ENCODE measurements around the gene HNRNPH2.
A peak's percentile ranks its signal among the peaks of the same experiment; 100 is the strongest.

HNRNPH2 gene

GRCh38 chrX:101407748-101408531 lies at the start of gene HNRNPH2, which contains the start of gene GLA:
HNRNPH2 (plus strand) TSS chrX:101408222; CDS start chrX:101411989, 3,767 bp downstream.
GLA (minus strand) TSS chrX:101407925; CDS start chrX:101407903, 22 bp downstream.
- Histone ChIP-seq H3K36me3 (ENCODE audit: insufficient read depth, low read length) (no peaks in the 10 kb centered on the region), H3K9me3 (ENCODE audit: control insufficient read depth, insufficient read depth, low read length) (no peaks in the 10 kb centered on the region), H3K4me1 (ENCODE audit: insufficient read depth, low read length) (no peaks in the 10 kb centered on the region; the same call in 1 of the 2 replicates), H3K9ac (ENCODE audit: low read depth, low read length) (peak within 1 kb of the TSS; percentile 88)

GRCh38 chrX:101359966-101360365 lies 48.1 kb upstream of the HNRNPH2 start:
- Histone ChIP-seq H3K9me3 (ENCODE audit: control insufficient read depth, insufficient read depth, low read length) (no peaks in the 10 kb centered on the region), H3K9ac (ENCODE audit: low read depth, low read length) (no peak overlapping the region), H3K4me1 (ENCODE audit: insufficient read depth, low read length) (no peaks in the 10 kb centered on the region), H3K36me3 (ENCODE audit: insufficient read depth, low read length) (no peaks in the 10 kb centered on the region)

- H3K9me3 ChIP-seq (ENCODE audit: control insufficient read depth, insufficient read depth, low read length): no peaks in the 10 kb centered on the region
- H3K4me1 ChIP-seq (ENCODE audit: insufficient read depth, low read length): no peaks in the 10 kb centered on the region
- no peaks in the 10 kb centered on the region for H3K36me3 ChIP-seq (ENCODE audit: insufficient read depth, low read length)
- H3K9ac ChIP-seq (ENCODE audit: low read depth, low read length): no peak overlapping the region
These were observed 47.6 kb upstream of the HNRNPH2 start for GRCh38 chrX:101360390-101360789.

- H3K4me1 ChIP-seq (ENCODE audit: insufficient read depth, low read length): no peaks in the 10 kb centered on the region
- H3K36me3 ChIP-seq (ENCODE audit: insufficient read depth, low read length): no peaks in the 10 kb centered on the region
- no peaks in the 10 kb centered on the region for H3K9me3 ChIP-seq (ENCODE audit: control insufficient read depth, insufficient read depth, low read length)
- H3K9ac ChIP-seq (ENCODE audit: low read depth, low read length): no peak overlapping the region
These were observed 45.9 kb upstream of the HNRNPH2 start for GRCh38 chrX:101362116-101362515.

GRCh38 chrX:101362757-101363156 lies 45.3 kb upstream of the HNRNPH2 start:
- Histone ChIP-seq H3K36me3 (ENCODE audit: insufficient read depth, low read length) (no peaks in the 10 kb centered on the region), H3K4me1 (ENCODE audit: insufficient read depth, low read length) (no peaks in the 10 kb centered on the region), H3K9ac (ENCODE audit: low read depth, low read length) (no peak overlapping the region), H3K9me3 (ENCODE audit: control insufficient read depth, insufficient read depth, low read length) (no peaks in the 10 kb centered on the region)

- no peaks in the 10 kb centered on the region for H3K4me1 ChIP-seq (ENCODE audit: insufficient read depth, low read length)
- no peaks in the 10 kb centered on the region for H3K36me3 ChIP-seq (ENCODE audit: insufficient read depth, low read length)
- H3K9me3 ChIP-seq (ENCODE audit: control insufficient read depth, insufficient read depth, low read length): no peaks in the 10 kb centered on the region
- H3K9ac ChIP-seq (ENCODE audit: low read depth, low read length): no peak overlapping the region
These were observed 42.7 kb upstream of the HNRNPH2 start for GRCh38 chrX:101365301-101365795.

GRCh38 chrX:101368800-101369199 lies 39.2 kb upstream of the HNRNPH2 start:
- Histone ChIP-seq H3K4me1 (ENCODE audit: insufficient read depth, low read length) (no peaks in the 10 kb centered on the region), H3K9ac (ENCODE audit: low read depth, low read length) (no peak overlapping the region), H3K9me3 (ENCODE audit: control insufficient read depth, insufficient read depth, low read length) (no peaks in the 10 kb centered on the region), H3K36me3 (ENCODE audit: insufficient read depth, low read length) (no peaks in the 10 kb centered on the region)

GRCh38 chrX:101369687-101370086 lies 38.3 kb upstream of the HNRNPH2 start:
- H3K36me3 ChIP-seq (ENCODE audit: insufficient read depth, low read length): no peaks in the 10 kb centered on the region
- H3K9ac ChIP-seq (ENCODE audit: low read depth, low read length): no peak overlapping the region
- H3K9me3 ChIP-seq (ENCODE audit: control insufficient read depth, insufficient read depth, low read length): no peaks in the 10 kb centered on the region
- no peaks in the 10 kb centered on the region for H3K4me1 ChIP-seq (ENCODE audit: insufficient read depth, low read length)

- H3K9ac ChIP-seq (ENCODE audit: low read depth, low read length): no peak overlapping the region
- H3K36me3 ChIP-seq (ENCODE audit: insufficient read depth, low read length): no peaks in the 10 kb centered on the region
- no peaks in the 10 kb centered on the region for H3K4me1 ChIP-seq (ENCODE audit: insufficient read depth, low read length)
- no peaks in the 10 kb centered on the region for H3K9me3 ChIP-seq (ENCODE audit: control insufficient read depth, insufficient read depth, low read length)
These were observed 37.0 kb upstream of the HNRNPH2 start for GRCh38 chrX:101370888-101371504.

- H3K9me3 ChIP-seq (ENCODE audit: control insufficient read depth, insufficient read depth, low read length): no peaks in the 10 kb centered on the region
- no peak overlapping the region for H3K9ac ChIP-seq (ENCODE audit: low read depth, low read length)
- H3K36me3 ChIP-seq (ENCODE audit: insufficient read depth, low read length): no peaks in the 10 kb centered on the region
- H3K4me1 ChIP-seq (ENCODE audit: insufficient read depth, low read length): no peaks in the 10 kb centered on the region
These were observed 30.5 kb upstream of the HNRNPH2 start for GRCh38 chrX:101377547-101377946.

GRCh38 chrX:101383679-101384205 lies 24.3 kb upstream of the HNRNPH2 start:
- Histone ChIP-seq H3K4me1 (ENCODE audit: insufficient read depth, low read length) (peaks cover 4% of the 10 kb centered on the region; the same call in 1 of the 2 replicates), H3K36me3 (ENCODE audit: insufficient read depth, low read length) (no peaks in the 10 kb centered on the region), H3K9ac (ENCODE audit: low read depth, low read length) (no peak overlapping the region), H3K9me3 (ENCODE audit: control insufficient read depth, insufficient read depth, low read length) (no peaks in the 10 kb centered on the region)

GRCh38 chrX:101385026-101385684 lies 22.9 kb upstream of the HNRNPH2 start:
- peaks cover 4% of the 10 kb centered on the region; the same call in 1 of the 2 replicates for H3K4me1 ChIP-seq (ENCODE audit: insufficient read depth, low read length)
- no peaks in the 10 kb centered on the region for H3K9me3 ChIP-seq (ENCODE audit: control insufficient read depth, insufficient read depth, low read length)
- no peak overlapping the region for H3K9ac ChIP-seq (ENCODE audit: low read depth, low read length)
- H3K36me3 ChIP-seq (ENCODE audit: insufficient read depth, low read length): no peaks in the 10 kb centered on the region

GRCh38 chrX:101385795-101386541 lies 22.1 kb upstream of the HNRNPH2 start, which contains the start of gene BTK:
BTK (minus strand) TSS chrX:101386191; CDS start chrX:101375284, 10,907 bp downstream.
- no peaks in the 10 kb centered on the region for H3K9me3 ChIP-seq (ENCODE audit: control insufficient read depth, insufficient read depth, low read length)
- H3K4me1 ChIP-seq (ENCODE audit: insufficient read depth, low read length): peaks cover 4% of the 10 kb centered on the region; the same call in 1 of the 2 replicates
- no peak within 1 kb of the TSS for H3K9ac ChIP-seq (ENCODE audit: low read depth, low read length)
- no peaks in the 10 kb centered on the region for H3K36me3 ChIP-seq (ENCODE audit: insufficient read depth, low read length)

GRCh38 chrX:101386542-101386885 lies 21.5 kb upstream of the HNRNPH2 start:
- peaks cover 4% of the 10 kb centered on the region; the same call in 1 of the 2 replicates for H3K4me1 ChIP-seq (ENCODE audit: insufficient read depth, low read length)
- peaks cover 2% of the 10 kb centered on the region; the same call in 1 of the 2 replicates for H3K36me3 ChIP-seq (ENCODE audit: insufficient read depth, low read length)
- H3K9ac ChIP-seq (ENCODE audit: low read depth, low read length): no peak overlapping the region
- no peaks in the 10 kb centered on the region for H3K9me3 ChIP-seq (ENCODE audit: control insufficient read depth, insufficient read depth, low read length)
